ENCODE measurements around the gene NADSYN1.

The NADSYN1 gene

GRCh38 chr11:71451596-71452198 is 1.3 kb upstream of the NADSYN1 start:
- no peak overlapping the region; the same call in 1 of the 2 replicates for H3K4me3 ChIP-seq (ENCODE audit: low read length)
- no peak for TF ChIP-seq ZNF274 (IDR thresholded peaks at IDR 0.05; ENCODE audit: low read depth, low read length)

- peak overlapping the region; percentile 86 for H3K4me3 ChIP-seq (ENCODE audit: low read length)
- no peak for TF ChIP-seq ZNF274 (IDR thresholded peaks at IDR 0.05; ENCODE audit: low read depth, low read length)
These were observed 585 bp upstream of the NADSYN1 start for GRCh38 chr11:71452199-71453036.

GRCh38 chr11:71453918-71454304 is 908 bp downstream of the NADSYN1 start:
- H3K4me3 ChIP-seq (ENCODE audit: low read length) = peak overlapping the region; percentile 76
- no peak for TF ChIP-seq ZNF274 (IDR thresholded peaks at IDR 0.05; ENCODE audit: low read depth, low read length)

GRCh38 chr11:71454470-71455113 is 1.6 kb downstream of the NADSYN1 start:
- H3K4me3 ChIP-seq (ENCODE audit: low read length) = peak overlapping the region; percentile 76; the same call in 1 of the 2 replicates
- no peak for TF ChIP-seq ZNF274 (IDR thresholded peaks at IDR 0.05; ENCODE audit: low read depth, low read length)

- TF ChIP-seq ZNF274 (IDR thresholded peaks at IDR 0.05; ENCODE audit: low read depth, low read length) = no peak
- H3K4me3 ChIP-seq (ENCODE audit: low read length) = no peak overlapping the region
These were observed 3.3 kb downstream of the NADSYN1 start for GRCh38 chr11:71456294-71456693.

GRCh38 chr11:71456831-71457230 is 3.8 kb downstream of the NADSYN1 start:
- no peak overlapping the region for H3K4me3 ChIP-seq (ENCODE audit: low read length)
- TF ChIP-seq ZNF274 (IDR thresholded peaks at IDR 0.05; ENCODE audit: low read depth, low read length) = no peak

- TF ChIP-seq ZNF274 (IDR thresholded peaks at IDR 0.05; ENCODE audit: low read depth, low read length) = no peak
- H3K4me3 ChIP-seq (ENCODE audit: low read length) = no peak overlapping the region
These were observed 5.4 kb downstream of the NADSYN1 start for GRCh38 chr11:71458146-71459070.

- no peak for TF ChIP-seq ZNF274 (IDR thresholded peaks at IDR 0.05; ENCODE audit: low read depth, low read length)
- H3K4me3 ChIP-seq (ENCODE audit: low read length) = no peak overlapping the region
These were observed 6.2 kb downstream of the NADSYN1 start for GRCh38 chr11:71459076-71459766.

GRCh38 chr11:71459767-71460320 is 6.8 kb downstream of the NADSYN1 start:
- no peak overlapping the region for H3K4me3 ChIP-seq (ENCODE audit: low read length)
- TF ChIP-seq ZNF274 (IDR thresholded peaks at IDR 0.05; ENCODE audit: low read depth, low read length) = no peak

- no peak overlapping the region for H3K4me3 ChIP-seq (ENCODE audit: low read length)
- no peak for TF ChIP-seq ZNF274 (IDR thresholded peaks at IDR 0.05; ENCODE audit: low read depth, low read length)
These were observed 8.7 kb downstream of the NADSYN1 start for GRCh38 chr11:71461696-71462095.

GRCh38 chr11:71462726-71463125 is 9.7 kb downstream of the NADSYN1 start:
- no peak overlapping the region for H3K4me3 ChIP-seq (ENCODE audit: low read length)
- no peak for TF ChIP-seq ZNF274 (IDR thresholded peaks at IDR 0.05; ENCODE audit: low read depth, low read length)

GRCh38 chr11:71463331-71464211 is 10.6 kb downstream of the NADSYN1 start:
- no peak for TF ChIP-seq ZNF274 (IDR thresholded peaks at IDR 0.05; ENCODE audit: low read depth, low read length)
- H3K4me3 ChIP-seq (ENCODE audit: low read length) = no peak overlapping the region
